Activated T-cell treated with anti-CD3 and anti-CD28 coated beads, Interleukin-2, amount 50 U/mL, for 48 hours (primary cell): ENCODE results near the gene OCEL1.

Source experiments
- DNase-seq, 2 experiments: peaks; one replicate each; pipeline ENCODE4 v3.0.0-alpha.2; 2020

OCEL1 gene

DNA sequence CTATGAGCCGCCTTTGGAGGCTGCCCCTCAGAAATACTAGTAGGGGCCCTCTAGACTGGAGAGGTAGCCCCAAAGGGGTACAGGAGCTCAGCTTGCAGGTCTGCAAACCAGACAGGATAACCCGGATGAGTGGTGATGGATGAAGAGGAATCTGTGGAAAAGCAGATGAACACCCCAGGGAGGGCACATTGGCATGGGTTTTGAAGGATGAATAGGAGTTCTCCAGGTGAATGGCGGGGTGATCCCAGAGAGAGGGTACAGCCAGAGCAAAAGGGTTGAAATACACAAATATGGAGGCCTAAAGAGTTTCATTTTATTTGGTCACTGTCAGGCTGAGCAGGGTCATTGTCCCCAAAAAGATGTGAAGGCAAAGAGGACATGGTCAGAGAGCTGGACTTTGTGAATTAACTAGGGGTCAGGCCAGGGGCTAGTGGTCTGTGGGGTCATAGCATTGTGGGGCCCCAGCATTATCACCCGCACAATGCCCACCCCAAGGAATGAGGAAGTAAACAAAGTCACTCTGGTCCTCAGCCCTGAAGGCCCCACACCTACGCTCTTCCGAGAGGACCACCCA lies 14.9 kb downstream of the OCEL1 start:
- DNase-seq, result no peak

DNA sequence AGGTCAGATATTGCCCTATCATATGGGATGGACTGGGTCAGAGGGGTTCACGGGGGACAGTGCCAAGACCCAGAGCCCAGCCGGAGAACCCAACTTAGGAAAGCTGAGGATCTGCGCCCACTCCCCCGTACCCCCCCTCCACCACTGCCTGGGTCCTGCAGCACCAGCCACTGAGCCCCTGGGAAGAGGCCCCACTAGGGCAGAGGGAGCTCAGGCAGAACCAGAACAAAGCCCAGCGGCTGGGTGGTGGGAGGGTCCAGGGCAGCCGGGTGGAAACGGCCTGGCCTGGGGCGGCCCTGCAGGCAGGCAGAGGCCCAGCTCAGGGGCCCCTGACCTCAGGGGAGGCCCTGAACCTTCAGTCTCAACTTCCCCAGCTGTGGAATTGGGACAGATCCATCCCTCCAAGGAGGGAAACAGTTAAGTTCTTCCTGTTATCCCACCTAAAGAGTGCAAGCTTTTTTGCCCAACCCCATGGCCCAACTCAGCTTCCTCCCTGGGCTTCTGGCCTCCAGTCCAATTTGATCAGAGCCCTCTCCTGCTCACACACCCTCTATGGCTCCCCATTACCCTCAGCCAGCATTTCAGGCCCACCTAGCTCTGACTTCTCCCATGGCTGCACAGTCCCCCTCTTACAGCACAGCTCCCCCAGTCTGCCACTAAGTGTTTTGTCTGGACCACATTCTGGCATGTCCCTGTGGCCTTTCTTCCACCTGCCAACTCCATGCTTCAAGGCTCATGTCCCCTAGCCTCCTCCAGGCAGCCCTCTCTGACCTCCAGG lies 16.6 kb downstream of the OCEL1 start:
- DNase-seq, result no peak

DNA sequence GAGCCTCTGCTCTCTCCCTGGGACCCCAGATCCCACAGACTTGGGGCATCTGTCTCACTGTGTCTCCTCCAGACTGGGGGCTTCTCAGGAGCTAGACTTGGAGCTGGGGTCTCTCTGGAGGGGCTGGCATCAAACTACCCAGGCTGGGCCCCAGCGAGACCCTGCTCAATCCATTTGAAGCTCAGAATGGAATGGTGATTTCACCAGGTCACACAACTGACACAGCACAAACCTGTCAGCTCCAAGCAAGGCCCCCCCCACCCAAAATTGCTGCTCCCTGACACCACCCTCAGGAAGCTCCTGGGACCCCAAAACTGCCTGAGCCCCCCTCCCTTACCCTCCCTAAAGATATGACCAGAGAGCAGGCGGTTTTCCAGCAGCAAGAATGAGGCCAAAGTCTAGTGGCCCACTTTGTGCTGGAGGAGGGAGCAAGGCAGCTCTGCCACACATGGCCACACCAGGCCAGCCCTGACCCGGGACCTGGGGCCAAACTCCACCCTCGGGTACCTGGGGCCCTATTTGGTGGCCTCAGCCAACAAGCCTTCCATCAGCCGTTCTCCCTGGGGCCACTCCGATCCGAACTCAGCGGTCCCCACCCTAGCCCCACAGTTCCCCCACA lies 17.3 kb downstream of the OCEL1 start:
- DNase-seq, result no peak

DNA sequence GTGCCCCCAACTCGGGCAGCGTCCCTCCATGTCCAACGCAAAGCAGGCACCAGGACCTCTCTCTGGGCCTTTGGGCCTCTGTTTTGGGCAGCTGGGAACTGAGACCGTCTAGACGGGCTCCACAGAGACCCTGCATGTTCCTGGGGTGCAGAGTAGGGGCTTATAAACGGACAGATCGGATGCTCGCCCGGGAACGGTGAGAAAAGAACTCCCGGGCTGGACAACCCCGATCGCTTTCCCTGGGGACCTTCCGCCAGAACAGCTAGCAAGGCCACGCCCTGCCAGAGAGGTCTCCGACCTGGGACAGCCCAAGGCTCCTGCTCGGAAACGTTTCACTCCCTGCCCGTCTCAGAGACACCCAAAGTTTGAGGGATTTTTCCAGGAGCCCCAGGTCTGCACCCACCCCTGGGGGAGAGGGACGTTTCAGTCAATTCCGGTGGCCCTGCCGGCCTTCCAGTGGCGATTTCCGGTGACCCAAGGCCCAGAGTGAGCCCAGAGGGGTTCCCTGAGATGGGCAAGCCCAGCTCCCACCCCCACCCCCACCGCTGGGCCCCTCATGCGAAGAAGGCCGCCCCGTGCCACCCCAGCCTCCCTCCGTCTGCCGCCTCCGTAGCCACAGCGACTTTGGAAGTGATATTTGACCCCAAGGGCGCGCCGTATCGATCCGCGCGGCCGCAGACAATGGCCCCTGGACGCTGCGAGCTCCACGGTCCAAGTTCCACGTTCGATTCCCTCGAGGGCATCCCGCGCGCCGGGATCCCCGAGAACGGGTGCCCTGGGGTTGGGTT lies 18.0 kb downstream of the OCEL1 start:
- no peak for DNase-seq

DNA sequence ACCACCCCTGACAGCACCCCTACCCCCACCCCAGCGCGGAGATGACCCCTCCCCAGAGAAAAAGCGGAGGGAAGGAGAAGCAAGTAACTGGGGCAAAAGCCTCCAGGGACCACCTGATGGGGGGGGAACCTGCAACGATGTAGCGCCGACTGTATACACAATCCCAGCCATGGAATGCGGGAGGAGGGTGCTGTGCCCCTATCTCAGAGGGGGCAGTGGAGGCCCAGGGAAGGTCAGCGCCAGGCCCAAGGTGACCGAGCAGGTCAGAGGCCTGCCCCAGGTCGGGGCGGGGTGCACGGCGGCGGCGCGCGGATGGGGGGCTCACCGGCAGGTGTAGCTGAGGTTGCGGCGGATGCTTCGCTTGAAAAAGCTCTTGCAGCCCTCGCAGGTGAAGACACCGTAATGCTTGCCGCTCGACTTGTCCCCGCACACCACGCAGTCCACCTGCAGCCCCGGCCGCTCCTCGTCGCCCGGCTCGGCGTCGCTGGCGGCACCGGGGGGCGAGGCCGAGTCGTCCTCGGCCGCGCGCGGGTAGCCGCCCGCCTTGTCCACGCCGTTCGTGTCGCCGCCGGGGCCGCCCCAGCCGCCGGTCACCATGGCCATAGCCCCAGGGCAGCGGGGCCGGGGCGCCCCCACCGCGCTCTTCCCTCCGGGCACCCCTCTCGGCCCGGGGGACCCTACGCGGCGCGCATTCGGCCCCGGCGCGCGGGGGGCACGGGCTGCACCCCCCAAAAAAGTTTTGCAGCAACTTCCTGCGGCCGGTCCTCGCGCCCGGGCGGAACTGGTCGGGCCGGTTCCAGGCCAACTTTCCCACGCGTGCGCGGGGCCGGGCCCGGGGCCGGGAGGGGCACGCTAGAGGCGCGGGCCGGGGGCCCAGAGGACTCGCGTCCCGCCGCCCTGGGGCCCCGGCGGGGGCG lies 18.9 kb downstream of the OCEL1 start:
- DNase-seq, result no peak

DNA sequence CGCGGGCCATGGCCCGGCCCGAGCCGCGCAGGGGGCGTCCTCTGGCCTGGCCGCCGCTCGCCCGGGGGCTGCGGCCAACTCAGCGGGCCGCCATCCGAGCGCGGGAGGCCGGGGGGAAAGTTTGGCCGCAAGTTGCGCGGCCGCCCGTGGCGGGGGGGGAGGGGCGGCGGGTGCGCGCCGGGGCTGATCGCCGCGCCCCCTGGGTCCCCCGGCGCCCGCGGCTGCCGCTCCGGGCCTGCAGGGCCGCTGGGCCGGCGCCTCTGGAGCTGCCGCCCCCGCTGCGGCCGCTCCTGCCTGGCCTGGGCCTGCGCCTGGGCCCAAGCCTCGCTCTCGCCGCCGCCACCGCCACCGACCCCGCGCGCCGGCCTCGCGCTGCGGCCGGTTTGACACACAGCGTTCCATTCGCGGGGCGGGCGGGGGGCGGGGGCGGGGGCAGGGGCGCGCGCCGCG lies 19.5 kb downstream of the OCEL1 start, which contains the start of gene NR2F6:
NR2F6 (minus strand) TSS at position 385 of the 450 bp plus-strand sequence. CDS start 699 bp downstream, outside the sequence.
- DNase-seq, result no peak

DNA sequence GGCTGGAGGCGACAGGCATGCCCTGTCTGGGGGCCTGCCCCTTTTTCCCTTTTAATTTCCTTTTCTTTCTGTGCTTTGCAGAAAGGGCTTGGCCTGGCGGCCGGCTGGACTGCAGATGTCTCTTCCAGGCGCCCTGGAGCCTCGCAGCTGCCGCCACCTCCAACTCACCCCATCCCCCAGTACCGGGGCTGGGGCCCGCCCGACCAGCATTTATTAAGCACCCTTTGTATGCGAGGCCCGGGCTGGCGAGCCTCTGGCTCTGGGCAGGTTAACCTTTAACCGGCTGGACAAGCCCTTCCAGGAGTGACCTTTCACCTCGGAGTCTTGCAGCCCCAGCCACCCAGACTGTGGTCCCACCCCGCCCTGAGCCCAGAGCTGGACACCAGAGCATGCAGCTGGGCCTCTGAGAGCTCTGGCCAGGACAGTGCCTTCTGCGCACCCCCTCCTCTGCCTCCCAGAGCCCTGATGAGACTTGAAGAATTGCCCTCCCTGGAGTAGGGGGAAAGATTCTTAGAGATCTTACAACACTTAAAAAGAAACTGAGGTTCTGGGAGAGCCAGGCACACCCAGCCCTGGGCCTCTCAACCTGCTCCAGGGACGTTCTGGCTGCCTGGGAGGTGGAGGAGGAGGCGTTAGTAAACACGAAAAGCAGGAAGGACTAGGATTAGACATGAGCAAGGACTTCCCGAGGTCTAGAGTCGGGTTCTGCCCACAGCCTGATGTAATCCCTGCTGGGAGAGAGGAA lies 20.8 kb downstream of the OCEL1 start:
- no peak for DNase-seq

DNA sequence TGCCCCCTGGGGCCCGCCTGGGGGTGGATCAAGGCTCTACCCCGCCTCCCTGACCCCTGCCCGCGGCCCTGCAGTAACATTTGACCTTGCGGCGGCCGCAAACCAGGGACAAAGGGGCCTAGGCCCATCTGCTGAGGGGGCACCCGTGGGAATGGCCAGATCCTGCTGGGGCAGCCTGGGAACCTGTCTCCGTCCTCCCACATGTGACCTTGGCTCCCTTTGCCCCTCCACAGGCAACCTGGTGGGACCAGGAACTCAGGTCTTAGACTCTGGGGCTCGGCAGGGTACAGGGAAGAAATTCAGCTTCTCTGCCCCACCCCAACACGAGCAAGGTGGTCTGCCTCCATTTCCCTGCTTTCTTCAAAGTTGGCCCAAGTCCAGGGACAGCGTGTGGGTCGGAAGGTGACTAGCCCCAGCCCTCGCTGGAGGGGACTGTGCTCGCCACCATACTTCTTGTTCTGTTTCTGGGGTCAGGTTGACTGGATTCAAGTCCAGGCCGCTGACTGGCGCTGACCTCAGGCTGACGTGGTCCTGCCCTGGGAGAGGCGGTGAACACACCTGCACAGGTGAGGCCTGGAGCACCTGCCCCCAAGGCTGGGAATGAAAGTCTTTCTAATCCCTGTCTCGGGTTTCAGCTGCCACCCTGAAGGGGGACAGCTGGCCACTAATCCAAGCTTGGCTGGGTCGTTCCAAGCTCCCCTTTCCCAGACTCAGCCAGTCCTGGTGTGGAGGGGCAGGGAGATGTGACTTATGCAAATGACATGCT lies 22.2 kb downstream of the OCEL1 start:
- no peak for DNase-seq

DNA sequence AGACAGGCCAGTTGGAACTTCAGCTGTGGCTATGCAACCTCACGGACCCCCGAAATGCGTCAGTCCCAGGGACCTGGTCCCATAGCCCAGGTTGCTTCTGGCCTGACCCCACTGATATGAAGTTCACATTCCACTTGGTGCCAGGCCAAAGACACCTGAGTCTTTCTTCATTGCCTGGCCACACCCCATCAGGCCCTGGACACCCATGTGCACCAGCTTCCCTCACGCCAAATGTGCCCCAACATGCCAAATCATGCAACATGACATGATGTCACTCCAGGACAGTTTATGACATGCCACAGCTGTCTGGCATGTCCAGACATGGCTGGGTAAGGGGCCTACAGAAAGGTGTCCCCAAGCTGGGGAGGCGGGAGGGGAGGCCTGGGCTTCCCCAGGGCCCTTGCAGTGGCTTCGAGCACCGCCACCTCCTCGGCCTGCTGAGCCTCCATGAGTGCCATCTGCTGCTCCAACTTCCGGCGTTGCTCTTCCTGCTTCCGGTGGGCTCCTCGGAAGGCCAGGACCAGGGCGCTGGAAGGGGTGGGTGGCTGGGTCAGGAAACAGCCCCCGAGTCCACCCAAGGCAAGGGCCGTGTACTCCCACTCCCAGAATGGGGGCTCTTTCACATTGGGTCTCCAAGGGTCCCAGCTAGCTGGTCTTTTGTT lies 24.0 kb downstream of the OCEL1 start:
- no peak for DNase-seq

DNA sequence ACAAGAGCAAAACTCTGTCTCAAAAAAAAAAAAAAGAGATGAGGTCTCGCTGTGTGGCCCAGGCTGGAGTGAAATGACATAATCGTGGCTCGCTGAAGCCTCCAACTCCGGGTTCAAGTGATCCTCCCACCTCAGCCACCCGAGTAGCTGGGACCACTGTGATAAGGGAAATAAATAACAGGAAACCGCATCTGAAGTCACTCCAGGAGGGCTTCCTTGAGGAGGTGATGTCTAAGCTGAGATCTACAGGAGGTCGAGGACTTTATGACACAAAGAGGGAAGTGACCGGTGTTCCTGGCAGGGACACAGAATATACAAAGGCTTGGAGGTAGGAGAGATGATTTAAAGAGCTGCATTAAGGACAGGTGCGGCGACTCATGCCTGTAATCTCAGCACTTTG lies 28.6 kb downstream of the OCEL1 start:
- no peak for DNase-seq

DNA sequence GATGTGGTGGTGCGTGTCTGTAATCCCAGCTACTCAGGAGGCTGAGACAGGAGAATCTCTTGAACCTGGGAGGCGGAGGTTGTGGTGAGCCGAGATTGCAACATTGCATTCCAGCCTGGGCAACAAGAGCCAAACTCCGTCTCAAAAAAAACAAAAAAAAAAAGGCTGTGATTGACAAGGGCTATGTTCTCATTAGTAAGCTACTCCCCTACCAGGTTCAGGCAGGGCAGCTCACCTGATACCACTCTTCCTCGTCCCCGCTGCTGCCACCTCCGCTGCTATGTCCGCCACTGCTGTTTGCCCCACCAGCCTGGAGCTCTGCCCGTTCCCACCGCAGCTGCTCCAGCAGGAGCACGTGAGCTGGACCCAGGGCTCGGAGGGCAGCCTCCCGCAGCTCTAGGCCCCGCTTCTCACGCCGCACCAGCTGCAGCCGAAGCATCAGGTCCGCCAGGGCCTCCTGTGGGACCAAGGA lies 29.2 kb downstream of the OCEL1 start:
- no peak for DNase-seq

DNA sequence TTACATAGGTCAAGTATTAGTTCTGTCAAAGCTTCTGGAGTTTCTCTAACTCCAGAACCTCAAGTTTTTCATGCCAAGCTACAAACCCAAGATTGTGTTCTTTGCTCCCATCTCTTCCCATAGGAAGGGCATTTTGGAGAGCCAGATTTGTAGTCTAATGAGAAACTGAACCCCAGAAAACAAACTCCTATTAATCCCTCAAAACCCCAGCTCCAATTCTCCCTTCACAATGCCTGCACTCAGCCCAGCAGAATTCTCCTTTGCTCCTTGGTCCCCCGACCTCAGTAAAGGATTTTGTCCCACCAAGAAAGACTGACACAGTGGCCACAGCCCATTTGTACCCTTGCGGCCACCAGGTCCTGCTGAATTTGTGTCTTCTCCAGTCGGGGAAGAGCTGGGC lies 30.1 kb downstream of the OCEL1 start:
- no peak for DNase-seq

DNA sequence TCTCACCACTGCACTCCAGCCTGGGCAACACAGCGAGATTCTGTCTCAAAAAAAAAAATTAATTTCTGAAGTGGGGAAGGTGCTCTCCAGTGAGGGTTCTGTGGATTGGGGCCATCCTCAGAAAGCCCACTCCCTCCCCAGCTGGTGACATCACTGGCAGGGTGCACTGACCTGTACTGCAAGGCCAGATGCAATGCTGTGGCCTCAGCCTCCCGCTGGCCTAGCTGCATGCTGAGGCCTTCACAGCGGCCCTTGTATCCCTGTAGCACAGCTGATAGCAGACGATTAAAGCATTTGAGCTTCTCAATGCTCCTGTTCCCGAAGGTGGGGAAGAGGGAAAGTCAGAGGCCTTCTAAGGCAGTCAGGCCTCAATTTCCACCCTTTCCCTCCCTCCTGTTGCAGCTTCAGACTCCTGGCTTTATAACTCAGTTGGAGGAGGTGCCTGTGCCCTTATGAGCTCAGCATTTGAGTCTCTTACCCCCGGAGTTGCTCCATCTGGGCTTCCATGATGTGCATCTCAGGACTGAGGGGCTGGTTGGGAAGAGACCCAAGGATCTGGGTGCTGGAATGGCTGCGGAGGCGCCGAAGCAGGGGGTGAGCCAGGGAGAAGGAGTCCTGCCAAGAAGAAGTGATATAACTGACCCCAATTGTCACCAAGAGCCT lies 33.2 kb downstream of the OCEL1 start:
- DNase-seq, result no peak

DNA sequence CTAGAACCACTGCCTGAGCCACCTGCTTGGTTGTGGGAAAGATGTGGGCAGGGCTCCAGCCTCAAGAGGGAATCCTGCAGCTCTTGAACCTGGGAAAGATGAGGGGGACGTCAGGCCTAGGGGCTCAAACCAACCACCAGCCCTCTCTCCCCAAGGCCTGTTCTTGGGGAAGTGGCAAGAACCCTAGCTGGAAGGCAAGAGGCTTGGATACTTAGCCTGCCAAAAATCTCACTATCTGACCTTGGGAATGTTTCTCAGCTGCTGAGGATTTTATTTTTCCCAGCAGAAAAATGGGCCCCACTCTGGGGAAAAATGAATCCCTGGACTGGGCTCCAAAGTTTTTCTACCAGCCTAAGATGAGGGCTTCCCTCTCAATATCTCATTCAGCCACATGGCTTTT lies 33.9 kb downstream of the OCEL1 start:
- no peak for DNase-seq

DNA sequence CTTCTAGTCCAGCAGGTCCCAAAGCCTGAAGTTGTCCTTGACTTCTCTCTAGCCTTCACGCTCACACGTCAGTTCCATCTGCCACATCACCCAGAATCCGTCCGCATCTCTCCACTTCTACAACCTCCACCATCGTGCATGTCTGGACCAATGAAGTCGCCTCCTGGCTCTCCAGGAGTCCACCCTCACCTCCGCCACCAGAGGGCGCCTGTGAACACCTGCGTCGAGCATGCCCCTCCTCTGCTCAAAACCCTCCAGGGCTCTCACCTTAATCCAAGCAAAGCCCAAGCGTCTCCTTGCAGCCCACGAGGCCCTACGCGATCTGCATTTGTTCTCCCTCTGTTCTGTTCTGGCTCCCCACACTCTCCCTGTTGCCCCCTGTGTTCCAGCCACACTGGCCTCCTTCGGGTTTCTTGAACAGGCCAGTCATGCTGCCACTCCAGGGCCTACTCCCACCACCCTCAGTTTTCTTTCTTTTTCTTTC lies 34.9 kb downstream of the OCEL1 start:
- DNase-seq, result peak; percentile 94 to 95

DNA sequence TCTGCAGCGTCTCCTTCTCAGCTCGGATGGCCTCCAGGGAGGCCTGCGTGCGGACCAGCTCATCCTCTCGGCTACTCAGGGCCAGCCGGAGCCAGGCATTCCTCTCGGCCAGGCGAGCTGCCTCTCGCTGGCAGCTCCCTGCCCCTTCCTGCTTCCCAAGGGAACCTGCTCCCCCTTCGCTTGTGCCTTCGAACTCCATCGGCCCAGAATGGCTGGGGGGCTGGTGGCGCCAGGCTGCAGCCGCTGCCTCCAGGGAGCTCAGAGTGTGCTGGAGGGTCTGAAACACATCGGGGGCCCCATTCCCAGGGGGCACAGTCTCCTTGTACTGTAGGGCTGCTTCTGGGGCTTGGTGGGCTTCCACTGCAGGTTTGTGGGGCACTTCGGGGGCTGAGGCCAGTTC lies 36.5 kb downstream of the OCEL1 start:
- DNase-seq, result no peak

DNA sequence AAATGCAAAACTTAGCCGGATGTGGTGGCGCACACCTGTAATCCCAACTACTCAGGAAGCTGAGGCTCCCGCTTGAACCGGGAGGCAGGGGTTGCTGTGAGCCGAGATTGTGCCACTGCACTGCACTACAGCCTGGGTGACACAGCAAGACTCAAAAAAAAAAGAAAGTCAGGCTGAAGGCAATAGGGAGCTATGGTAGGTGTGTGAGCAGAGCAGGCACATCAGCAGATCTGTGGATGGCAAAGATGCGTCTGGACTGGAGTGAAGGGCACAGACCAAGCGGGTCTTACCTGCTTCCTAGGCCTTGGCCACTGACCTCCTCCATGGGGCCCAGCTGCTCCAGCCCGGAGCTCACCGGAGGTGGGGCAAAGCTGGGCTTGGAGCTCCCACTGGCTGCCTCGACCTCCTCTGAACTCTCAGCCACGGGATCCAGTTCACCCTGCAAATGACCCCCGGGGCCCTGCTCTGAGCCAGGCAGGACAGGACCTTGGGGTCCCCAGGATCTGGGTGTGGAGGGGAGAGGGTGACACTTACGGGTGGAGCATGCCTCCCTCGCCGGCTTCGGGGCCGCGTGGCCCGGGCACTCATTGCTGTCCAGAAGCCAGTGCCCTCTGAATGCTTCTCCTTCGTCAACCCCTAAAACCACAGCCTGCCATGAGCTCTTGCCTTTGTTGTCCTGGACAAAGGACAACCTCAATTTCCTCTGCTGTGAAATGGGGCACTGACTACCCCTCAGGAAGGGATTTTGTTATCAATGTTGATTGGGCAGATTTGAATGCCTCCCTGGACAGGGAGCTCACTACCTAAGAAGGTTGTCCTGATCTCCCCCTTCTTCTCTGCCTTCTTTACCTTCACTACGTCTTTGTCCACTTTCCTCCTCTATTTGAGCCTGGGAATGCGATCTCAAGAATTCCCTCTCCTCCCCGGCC lies 38.0 kb downstream of the OCEL1 start:
- no peak for DNase-seq

DNA sequence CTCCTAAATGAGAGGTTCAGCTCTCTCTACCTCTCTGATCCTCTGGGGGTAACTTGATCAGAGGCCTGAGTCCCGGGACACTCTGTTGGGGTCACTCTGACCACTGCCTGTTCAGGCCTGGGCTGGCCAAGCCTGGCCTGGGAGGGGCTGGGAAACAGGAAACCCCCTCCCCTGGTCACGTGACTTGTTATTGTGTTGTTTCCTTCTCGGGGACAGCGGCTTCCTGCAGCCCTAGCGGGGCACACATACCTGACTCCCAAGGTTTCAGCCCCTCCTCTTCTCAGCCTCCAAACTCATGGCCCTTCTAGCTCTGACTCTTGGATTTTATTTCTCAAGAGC lies 38.6 kb downstream of the OCEL1 start, which contains the start of gene USHBP1:
USHBP1 (minus strand) TSS at position 105 of the 339 bp plus-strand sequence. CDS start 446 bp downstream, outside the sequence.
- DNase-seq, result no peak
